Uterus (tissue), 4 donors: ENCODE data around the gene DPPA5. TPM values are rescaled to one million over a fixed set of nuclear protein-coding genes. Genes with fewer than 3 reads are reported as not detected.

Experiments
- DNase-seq, 2 donors: peaks; one replicate each; pipeline ENCODE4 v3.0.0-alpha.2; 2019 to 2020
- H3K27ac ChIP-seq, 2 donors: fragments of 200-600 bp; sonication (generic); 1 replicate in 1 of 2; 2 replicates in 1 of 2; pipeline ENCODE4 v1.5.1; 2016 to 2018
- H3K27me3 ChIP-seq, 2 donors: fragments of 200-600 bp; sonication (generic); one replicate each; pipeline ENCODE4 v1.5.1; 2018 to 2019; ENCODE audit warnings: control low read depth in 1 of 2
- H3K36me3 ChIP-seq, 2 donors: fragments of 200-600 bp; sonication (generic); one replicate each; pipeline ENCODE4 v1.5.1; 2019; ENCODE audit warnings: control low read depth in 1 of 2
- H3K4me1 ChIP-seq, 2 donors: fragments of 200-600 bp; sonication (generic); one replicate each; pipeline ENCODE4 v1.5.1; 2018 to 2019; ENCODE audit warnings: control low read depth in 1 of 2
- H3K4me3 ChIP-seq, 2 donors: fragments of 200-600 bp; sonication (generic); 1 replicate in 1 of 2; 2 replicates in 1 of 2; pipeline ENCODE4 v1.5.1; 2018 to 2019; ENCODE audit warnings: mild to moderate bottlenecking in 1 of 2
- H3K9me3 ChIP-seq, 2 donors: fragments of 200-600 bp; sonication (generic); one replicate each; pipeline ENCODE4 v1.5.1; 2019; ENCODE audit warnings: control low read depth in 1 of 2
- POLR2A ChIP-seq, 2 donors: fragments of 450-650 bp; IDR thresholded peaks; one replicate each; pipeline ENCODE4 v1.6.1; 2016; ENCODE audit warnings: antibody characterized with exemption in 2 of 2, mild to moderate bottlenecking in 1 of 2, moderate library complexity in 1 of 2
- intact Hi-C: fragments of 100-400 bp; cut with DNase I; formaldehyde crosslinking; loops from one replicate; pipeline ENCODE4 v1.15.1; 2023; ENCODE audit warnings: low total_unique reads
- total RNA-seq, 4 donors: library from RNA; depleted of rRNA in 3 of 4; stranded (reverse); fragments of >200 nt in 3 of 4; gene quantifications; one replicate each; pipeline versions ENCODE4 v1.1.0 to v1.2.4, GENCODE V29; 2014 to 2023
- TF ChIP-seq, protein P1 (sequence below), 4 experiments: fragments of 200-600 bp in 2 of 4; fragments of 450-650 bp in 2 of 4; sonication (generic) in 2 of 4; IDR thresholded peaks; one replicate each; pipeline ENCODE4 v1.5.1; 2016 to 2019; ENCODE audit warnings: antibody characterized with exemption in 4 of 4, mild to moderate bottlenecking in 2 of 4, moderate library complexity in 1 of 4
- donor health status: DM: yes; HTN: yes; CAD: no.

Gene DPPA5
- total RNA-seq, 4 donors from 2014 or later: not detected

DNA sequence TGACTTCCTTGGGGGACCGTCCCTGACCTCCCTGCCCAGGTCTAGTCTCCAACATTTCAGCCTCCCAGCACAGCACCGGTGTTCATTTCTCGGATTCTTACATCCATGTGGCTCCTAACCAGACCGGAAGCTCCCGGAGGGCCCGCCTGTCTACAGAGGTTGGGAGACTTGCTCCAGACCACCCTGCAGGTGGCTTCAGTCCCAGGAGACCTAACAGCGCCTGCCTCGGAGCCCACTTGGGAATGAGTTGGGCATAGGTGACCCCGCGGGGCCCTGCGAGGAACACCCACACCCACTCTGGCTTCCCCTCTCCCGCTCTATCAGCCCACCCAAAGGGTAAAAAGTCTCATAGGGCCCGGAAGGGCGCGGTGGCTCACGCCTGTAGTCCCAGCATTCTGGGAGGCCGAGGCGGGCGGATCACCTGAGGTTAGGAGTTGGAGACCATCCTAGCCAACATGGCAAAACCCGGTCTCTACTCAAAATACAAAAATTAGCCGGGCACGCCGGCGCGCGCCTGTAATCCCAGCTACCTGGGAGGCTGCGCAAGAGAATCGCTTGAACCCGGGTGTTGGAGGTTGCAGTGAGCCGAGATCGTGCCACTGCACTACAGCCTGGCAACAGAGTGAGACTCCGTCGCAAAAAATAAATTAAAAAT is 5.4 kb downstream of the DPPA5 start:
- Histone ChIP-seq H3K4me3 (no peak overlapping the region), H3K4me1 (no peaks in the 10 kb centered on the region), H3K36me3 (no peaks in the 10 kb centered on the region), H3K9me3 (no peaks in the 10 kb centered on the region), H3K27me3 (no peaks in the 10 kb centered on the region), H3K27ac (no peak overlapping the region)
- intact Hi-C loops: no loop called here
- no peak for DNase-seq
- no peak for TF ChIP-seq POLR2A (IDR thresholded peaks at IDR 0.05)
- TF ChIP-seq, protein P1, sequence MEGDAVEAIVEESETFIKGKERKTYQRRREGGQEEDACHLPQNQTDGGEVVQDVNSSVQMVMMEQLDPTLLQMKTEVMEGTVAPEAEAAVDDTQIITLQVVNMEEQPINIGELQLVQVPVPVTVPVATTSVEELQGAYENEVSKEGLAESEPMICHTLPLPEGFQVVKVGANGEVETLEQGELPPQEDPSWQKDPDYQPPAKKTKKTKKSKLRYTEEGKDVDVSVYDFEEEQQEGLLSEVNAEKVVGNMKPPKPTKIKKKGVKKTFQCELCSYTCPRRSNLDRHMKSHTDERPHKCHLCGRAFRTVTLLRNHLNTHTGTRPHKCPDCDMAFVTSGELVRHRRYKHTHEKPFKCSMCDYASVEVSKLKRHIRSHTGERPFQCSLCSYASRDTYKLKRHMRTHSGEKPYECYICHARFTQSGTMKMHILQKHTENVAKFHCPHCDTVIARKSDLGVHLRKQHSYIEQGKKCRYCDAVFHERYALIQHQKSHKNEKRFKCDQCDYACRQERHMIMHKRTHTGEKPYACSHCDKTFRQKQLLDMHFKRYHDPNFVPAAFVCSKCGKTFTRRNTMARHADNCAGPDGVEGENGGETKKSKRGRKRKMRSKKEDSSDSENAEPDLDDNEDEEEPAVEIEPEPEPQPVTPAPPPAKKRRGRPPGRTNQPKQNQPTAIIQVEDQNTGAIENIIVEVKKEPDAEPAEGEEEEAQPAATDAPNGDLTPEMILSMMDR (IDR thresholded peaks at IDR 0.05): no peak

- TF ChIP-seq, protein P1 (IDR thresholded peaks at IDR 0.05): no peak
- no peak for TF ChIP-seq POLR2A (IDR thresholded peaks at IDR 0.05)
- no peak for DNase-seq
- no peaks in the 10 kb centered on the region for H3K4me1 ChIP-seq
- no peaks in the 10 kb centered on the region for H3K27me3 ChIP-seq
- intact Hi-C loops: no loop called here
- no peaks in the 10 kb centered on the region for H3K9me3 ChIP-seq
- no peak overlapping the region for H3K4me3 ChIP-seq
- H3K36me3 ChIP-seq: no peaks in the 10 kb centered on the region
- H3K27ac ChIP-seq: no peak overlapping the region
Observed at GRCh38 chr6:73343164-73343563, 10.9 kb downstream of the DPPA5 start.

GRCh38 chr6:73342174-73342573 is 11.9 kb downstream of the DPPA5 start:
- intact Hi-C loops: no loop called here
- Histone ChIP-seq H3K27me3 (no peaks in the 10 kb centered on the region), H3K27ac (no peak overlapping the region), H3K9me3 (no peaks in the 10 kb centered on the region), H3K4me1 (no peaks in the 10 kb centered on the region), H3K4me3 (no peak overlapping the region), H3K36me3 (no peaks in the 10 kb centered on the region)
- no peak for TF ChIP-seq POLR2A (IDR thresholded peaks at IDR 0.05)
- TF ChIP-seq, protein P1 (IDR thresholded peaks at IDR 0.05): no peak
- no peak for DNase-seq

- Histone ChIP-seq H3K27ac (no peak overlapping the region), H3K4me1 (no peaks in the 10 kb centered on the region), H3K4me3 (no peak overlapping the region), H3K36me3 (no peaks in the 10 kb centered on the region), H3K27me3 (no peaks in the 10 kb centered on the region), H3K9me3 (no peaks in the 10 kb centered on the region)
- TF ChIP-seq, protein P1 (IDR thresholded peaks at IDR 0.05): no peak
- TF ChIP-seq POLR2A (IDR thresholded peaks at IDR 0.05): no peak
- no peak for DNase-seq
- intact Hi-C loops: no loop called here
Observed at GRCh38 chr6:73341335-73341734, 12.7 kb downstream of the DPPA5 start.

DNA sequence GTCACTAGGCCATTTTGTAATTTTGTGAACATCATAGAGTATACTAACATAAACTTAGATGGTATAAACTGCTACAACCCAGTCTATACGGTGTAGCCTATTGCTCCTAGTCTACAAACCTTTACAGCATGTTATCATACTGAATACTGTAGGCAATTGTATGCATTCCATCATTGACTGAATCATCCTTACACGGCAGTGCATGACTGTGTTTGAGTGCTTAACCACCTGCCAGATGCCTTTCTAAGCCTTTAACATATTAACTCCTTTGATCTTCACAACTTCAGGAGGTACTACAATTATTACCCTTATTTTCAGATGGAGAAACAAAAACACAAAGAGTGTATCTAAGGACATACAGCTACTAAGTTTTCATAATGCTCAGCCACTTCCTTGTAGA is 14.0 kb downstream of the DPPA5 start:
- Histone ChIP-seq H3K27ac (no peak overlapping the region), H3K4me3 (no peak overlapping the region), H3K36me3 (no peaks in the 10 kb centered on the region), H3K9me3 (no peaks in the 10 kb centered on the region), H3K4me1 (no peaks in the 10 kb centered on the region), H3K27me3 (no peaks in the 10 kb centered on the region)
- intact Hi-C loops: no loop called here
- no peak for TF ChIP-seq POLR2A (IDR thresholded peaks at IDR 0.05)
- TF ChIP-seq, protein P1 (IDR thresholded peaks at IDR 0.05): no peak
- no peak for DNase-seq
